ENCODE measurements around the gene FAM163B.

GRCh38 chr9:133615186-133615585 is 6.0 kb upstream of the FAM163B start:
- TF ChIP-seq CTCF (IDR thresholded peaks at IDR 0.05; ENCODE audit: low read depth, low read length, missing input control) (no peak), SP1 (IDR thresholded peaks at IDR 0.05) (no peak), REST (IDR thresholded peaks at IDR 0.05) (no peak), FOXA1 (IDR thresholded peaks at IDR 0.05) (no peak), GABPA (IDR thresholded peaks at IDR 0.05 in 1 of 2, conservative IDR thresholded peaks at IDR 0.05 in 1 of 2) (no peak), TAF1 (conservative IDR thresholded peaks at IDR 0.05) (no peak)

Data from liver (tissue), 3 donors.